HG02885 (cell line): ENCODE results near the gene GPA33.
A peak's percentile ranks its signal among the peaks of the same experiment; 100 is the strongest.

Experiments used
- ATAC-seq: cut with Tn5 transposase; IDR thresholded peaks from one replicate; pipeline ENCODE4 v1.9.1; 2021; ENCODE audit warnings: mild to moderate bottlenecking; ENCODE audit not compliant: unreplicated experiment, poor library complexity

GPA33 gene, protein sequence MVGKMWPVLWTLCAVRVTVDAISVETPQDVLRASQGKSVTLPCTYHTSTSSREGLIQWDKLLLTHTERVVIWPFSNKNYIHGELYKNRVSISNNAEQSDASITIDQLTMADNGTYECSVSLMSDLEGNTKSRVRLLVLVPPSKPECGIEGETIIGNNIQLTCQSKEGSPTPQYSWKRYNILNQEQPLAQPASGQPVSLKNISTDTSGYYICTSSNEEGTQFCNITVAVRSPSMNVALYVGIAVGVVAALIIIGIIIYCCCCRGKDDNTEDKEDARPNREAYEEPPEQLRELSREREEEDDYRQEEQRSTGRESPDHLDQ

DNA sequence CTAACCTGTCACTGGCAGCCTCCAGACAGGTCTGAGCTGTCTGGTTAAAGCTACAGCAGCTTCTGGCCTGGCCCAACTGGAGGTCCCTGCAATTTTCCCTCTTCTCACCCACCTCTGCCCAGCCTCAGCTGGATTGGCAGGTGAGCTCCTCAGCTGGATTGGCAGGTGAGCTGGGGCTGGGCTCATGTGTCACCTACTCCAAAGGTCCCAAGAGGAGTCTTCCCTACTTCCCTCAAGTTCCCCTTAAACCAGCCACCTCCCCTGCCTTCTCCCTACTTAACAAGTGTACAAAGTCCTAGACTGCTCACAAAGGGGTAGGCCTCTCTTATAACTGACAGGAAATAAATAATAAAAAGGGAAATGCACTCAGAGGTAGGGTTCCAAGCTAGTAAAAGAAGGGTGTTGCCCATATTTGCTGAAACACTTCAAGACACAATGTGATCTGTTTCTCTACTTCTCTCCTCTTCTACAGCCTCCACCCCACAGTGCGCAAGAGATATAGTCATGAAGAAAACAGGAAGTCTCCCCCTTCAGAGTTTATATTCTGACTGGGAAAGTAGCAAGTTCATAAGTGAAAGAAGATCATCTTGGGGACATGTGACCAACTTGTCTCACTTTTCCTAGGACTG is at the start of gene GPA33:
Gene GPA33, minus strand, starts transcription at position 64 of the 629 bp plus-strand sequence. CDS start 90 bp downstream, outside the sequence.
- ATAC-seq, result peak; percentile 88

DNA sequence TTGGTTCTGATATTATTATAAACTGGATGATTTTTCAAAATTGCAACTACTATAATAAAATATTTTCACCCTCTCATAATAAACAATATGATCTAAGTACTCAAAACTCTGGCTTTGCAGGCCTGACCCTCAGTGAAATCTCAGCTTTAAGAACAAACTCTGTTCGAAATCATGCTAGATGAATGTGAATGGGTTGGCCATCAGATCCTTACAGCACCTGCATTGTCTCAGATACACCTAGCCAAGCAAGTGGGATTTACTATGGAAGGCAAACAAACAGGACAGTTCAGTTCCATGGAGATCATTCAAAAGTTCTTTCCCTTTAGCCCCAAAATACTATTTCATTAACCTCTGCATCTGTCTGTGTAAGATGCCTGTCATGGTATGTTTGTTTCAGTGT is 48.5 kb upstream of the GPA33 start:
- ATAC-seq, result no peak

DNA sequence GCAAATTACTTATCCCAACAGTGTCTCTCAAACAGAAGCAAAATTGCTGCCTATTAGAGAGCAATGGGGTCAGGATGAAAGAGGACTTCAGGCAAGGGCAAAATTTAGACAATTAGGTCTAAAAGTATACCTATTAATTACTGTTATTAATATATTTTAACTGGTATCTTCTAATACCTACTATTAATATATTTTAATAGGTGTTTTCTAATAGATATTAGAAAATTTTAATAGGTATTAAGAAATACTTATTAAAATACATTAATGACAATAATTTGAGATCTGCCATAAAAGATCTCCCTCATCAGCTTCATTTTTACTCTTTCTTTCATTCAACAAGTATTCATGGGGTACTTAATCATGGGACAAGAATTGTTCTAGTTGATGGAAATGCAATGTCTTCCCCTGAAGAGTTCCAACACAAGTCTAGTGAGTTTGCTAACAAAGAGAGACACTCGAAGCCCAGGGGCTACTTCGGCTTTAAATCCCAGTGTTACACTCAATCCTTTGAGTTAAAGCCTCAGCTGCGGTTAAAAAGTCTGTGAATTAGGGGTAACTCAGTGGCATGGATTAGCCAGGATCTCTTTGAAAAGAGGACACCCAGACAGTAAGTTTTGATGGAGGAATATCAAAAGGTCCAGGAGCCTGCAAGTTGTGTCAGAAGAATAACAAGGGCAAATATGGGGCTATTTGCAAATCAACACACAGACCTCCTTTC is 47.8 kb upstream of the GPA33 start:
- no peak for ATAC-seq

DNA sequence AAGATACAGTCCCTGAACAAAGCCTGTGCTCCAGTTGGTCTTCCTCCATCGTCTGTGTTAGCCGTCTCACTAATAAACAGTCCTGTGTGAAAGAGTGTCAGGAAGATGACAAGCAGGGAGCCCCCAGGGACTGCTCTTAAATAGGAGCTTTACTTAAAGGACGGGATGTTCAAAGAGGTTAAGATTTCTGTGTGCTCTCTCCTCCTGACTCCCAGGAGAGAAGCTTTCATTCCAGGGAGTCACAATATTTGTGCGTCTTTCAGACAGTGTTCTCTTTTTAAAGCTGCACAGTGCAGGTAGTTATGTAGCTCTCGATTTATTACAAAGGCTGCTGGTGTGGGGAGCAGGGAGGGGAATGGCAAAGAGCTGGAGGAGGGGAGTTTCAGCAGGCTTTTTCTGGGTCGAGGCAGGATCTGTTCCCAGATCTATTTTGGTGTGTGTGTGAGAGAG is 47.2 kb upstream of the GPA33 start:
- ATAC-seq, result no peak

DNA sequence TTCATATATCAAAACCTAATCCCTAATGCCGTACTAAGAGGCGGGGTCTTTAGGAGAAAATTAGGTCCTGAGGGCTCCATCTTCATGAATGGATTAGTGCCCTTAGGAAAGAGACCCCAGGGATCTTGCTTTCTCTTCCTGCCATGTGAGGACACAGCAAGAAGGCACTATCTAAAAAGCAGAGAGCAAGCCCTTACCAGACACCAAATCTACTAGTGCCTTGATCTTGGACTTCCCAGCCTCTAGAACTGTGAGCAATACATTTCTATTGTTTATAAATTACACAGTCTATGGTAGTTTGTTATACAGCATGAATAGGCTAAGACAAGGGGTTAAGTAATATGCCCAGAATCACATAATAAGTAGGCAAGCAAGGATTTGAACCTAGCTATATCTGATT is 46.6 kb upstream of the GPA33 start:
- ATAC-seq, result no peak

DNA sequence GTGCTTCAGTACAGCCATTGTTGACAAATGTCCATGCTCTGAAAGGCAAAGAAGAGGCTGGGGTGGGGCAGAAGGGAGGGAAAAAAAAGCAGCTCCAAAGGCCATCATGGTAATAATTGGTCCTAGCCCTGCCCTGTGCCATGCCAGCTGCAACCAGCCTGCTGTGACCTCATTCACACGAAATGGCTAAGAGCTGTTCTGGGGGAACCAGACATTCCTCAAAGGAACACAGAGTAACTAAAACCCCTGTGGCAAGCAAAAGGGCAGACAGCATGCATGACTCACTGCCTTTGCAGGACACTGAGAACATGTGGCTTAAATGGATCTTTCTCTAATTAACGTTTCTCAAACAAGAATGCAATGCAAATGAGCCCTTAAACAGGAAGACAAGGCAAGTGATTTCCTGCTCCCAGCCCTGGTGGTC is 46.0 kb upstream of the GPA33 start:
- no peak for ATAC-seq

DNA sequence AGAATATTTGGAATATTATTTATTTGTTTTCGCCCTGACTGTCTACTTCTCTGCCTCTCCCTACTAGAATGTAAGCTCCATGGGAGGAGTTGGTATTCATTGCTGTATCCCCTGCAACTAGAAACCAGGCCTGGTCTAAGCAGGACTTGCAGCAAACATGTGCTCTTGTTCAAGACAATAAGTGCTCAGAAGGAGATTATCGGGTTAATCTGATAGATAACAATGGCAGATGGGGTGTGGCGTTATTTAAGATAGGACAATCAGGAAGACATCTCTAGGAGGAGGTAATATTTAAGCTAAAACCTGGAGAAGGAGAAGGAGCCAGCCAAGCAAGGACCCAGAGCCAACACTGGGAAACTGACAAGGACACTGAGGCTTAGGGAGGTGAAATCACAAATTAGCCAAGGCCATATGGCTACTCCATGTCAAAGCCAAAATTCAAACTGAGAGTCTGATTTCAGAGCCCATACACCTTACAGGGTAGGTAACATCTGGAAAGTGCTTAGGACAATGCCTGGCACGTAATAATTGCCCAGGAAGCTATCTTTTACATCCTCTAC is 45.2 kb upstream of the GPA33 start:
- ATAC-seq, result no peak

DNA sequence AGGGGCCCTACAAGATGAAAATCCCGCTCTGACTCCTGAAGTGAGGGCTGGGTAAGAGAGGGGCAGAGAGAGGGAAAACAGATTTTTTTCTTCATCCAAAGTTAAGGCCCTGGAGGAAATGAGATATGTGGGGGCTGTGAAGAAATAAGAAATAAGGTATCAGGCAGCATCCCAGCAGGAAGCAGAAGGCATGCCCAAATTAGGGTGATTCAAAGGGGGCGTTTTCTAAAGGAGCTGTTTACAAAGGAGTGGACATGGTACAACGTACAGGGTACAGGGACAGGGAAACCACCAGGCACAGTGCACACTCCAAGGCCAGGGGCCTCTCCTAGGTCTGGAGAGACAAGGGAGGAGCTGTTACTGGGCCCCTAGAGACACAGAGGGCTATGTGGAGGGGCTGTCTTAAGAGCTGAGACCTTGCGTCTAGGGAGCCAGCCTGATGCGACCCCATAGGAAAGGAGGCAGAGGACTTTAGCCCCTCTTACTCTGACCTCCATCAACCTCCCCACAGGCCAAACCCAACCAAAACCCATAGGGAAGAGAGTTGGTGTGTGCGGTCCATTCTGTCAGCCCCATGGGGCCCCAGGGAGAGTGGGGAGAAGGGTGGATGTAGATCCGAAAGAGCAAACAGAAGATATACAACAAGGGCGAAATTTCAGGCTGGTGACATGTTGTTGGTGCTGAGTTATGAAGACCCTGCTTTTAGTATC is 42.3 kb upstream of the GPA33 start:
- no peak for ATAC-seq

DNA sequence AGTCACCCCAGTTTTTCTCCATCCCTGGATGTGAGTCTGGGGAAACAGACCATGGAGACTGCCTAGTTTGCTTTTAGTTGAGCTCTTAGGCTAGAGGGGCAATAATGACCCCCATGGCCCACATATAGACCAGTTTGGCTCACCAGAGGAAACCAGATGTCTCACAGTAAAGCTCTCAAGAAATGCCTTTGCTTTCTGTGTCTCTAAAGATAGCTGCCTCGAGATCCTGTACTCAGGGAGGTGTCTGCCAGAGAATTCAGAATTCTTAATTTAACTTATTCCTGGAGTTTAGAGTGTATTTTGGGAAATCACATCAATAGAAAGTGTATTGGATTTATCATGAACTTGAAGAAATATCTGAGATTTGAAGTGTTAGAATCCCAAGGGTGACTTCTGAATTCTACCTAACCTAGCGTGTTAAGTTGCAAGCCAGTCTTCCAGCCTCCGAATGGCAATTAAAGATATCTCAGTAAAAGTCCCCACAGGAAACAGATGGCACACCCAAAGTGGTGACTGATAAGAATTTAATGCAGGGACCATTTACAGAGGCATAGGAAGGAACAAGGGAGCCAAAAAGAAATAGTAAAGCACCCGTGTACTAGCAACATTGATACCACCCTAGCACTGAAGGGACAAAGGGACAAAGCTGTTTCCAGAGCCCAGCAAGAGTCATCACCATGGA is 40.8 kb upstream of the GPA33 start:
- no peak for ATAC-seq

DNA sequence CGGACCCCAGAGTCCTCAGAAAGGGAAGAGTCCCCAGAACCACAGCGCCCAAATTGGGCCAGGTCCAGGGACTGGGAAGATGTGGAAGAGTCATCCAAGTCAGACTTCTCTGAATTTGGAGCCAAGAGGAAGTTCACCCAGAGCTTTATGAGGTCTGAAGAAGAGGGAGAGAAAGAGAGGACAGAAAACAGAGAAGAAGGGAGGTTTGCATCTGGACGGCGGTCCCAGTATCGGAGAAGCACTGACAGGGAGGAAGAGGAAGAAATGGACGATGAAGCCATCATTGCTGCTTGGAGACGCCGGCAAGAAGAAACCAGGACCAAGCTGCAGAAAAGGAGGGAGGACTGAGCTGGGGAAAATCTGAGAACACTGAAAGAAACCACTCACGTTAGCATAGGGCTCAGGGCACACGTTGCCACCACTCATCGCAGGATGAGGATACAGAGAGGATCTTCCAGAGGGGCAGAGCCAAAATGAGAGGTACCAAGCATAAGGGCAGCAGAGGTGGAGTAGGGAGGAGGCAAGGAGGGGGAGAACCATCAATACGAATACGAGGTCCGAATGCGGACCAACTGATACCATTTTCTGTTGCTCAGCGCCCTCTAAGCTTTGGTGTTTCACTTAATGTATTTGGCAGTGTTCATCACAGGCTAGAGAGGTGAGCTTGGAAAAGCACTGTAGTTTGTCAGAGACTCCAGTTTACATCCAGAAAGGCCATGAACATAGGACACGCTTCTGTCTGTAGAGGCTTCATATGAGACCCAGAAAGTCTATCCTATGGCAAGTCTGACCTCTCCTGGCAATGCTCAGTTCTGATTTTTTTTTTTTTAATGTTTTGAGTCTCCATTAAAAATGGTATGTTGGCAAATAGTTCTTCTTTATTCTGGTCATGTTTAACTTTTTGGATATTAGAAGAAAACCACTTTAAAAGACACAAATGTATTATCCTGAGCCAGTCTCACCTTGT is 38.4 kb upstream of the GPA33 start:
- no peak for ATAC-seq

DNA sequence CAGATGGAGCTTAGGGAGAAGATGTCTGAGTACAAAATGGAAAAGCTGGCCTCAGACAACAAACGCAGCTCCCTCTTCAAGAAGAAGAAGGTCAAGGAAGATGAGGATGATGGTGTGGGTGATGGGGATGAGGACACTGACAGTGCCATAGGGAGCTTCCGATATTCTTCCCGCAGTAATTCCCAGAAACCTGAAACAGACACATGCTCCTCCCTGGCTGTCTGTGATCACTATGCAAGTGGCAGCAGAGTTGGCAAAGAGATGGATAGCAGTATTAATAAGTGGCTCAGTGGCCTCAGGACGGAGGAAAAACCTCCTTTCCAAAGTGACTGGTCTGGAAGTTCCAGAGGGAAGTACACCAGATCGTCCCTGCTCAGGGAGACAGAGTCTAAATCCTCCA is 37.5 kb upstream of the GPA33 start:
- no peak for ATAC-seq

DNA sequence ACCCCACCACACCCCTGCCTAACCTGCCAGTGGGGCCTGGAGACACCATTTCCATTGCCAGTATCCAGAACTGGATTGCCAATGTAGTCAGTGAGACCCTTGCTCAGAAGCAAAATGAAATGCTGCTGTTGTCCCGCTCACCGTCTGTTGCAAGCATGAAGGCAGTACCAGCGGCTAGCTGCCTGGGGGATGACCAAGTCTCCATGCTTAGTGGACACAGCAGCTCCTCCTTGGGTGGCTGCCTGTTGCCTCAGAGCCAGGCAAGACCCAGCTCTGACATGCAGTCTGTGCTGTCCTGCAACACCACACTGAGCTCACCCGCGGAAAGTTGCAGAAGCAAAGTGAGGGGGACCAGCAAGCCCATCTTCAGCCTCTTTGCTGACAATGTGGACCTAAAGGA is 37.1 kb upstream of the GPA33 start:
- no peak for ATAC-seq

DNA sequence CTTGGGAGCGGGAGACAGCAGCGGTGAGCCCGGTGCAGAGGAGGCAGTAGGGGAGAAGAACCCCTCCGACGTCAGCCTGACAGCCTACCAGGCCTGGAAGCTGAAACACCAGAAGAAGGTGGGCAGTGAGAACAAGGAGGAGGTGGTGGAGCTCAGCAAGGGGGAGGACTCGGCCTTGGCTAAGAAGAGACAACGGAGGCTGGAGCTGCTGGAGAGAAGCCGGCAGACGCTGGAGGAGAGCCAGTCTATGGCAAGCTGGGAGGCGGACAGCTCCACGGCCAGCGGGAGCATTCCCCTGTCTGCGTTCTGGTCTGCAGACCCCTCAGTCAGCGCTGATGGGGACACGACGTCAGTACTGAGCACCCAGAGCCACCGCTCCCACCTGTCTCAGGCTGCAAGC is 36.6 kb upstream of the GPA33 start:
- no peak for ATAC-seq

DNA sequence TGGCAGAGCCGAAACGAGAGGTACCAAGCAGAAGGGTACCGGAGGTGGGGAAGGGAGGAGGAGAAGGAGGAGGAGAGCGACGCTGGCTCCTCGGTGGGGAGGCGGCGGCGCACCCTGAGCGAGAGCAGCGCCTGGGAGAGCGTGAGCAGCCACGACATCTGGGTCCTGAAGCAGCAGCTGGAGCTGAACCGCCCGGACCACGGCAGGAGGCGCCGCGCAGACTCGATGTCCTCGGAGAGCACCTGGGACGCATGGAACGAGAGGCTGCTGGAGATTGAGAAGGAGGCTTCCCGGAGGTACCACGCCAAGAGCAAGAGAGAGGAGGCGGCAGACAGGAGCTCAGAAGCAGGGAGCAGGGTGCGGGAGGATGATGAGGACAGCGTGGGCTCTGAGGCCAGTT is 36.1 kb upstream of the GPA33 start:
- no peak for ATAC-seq

DNA sequence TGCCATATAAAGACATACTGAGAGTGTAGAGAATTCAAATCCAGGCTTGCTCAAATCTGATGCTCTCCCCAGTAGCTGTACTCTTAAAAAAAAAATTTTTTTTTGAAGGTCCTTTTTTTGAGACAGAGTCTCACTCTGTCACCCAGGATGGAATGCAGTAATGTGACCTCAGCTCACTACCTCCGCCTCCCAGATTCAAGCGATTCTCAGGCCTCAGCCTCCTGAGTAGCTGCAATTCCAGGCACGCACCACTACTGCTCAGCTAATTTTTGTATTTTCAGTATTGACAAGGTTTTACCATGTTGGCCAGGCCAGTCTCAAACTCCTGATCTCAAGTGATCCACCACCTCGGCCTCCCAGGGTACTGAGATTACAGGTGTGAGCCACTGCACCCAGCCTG is 32.4 kb upstream of the GPA33 start:
- no peak for ATAC-seq

DNA sequence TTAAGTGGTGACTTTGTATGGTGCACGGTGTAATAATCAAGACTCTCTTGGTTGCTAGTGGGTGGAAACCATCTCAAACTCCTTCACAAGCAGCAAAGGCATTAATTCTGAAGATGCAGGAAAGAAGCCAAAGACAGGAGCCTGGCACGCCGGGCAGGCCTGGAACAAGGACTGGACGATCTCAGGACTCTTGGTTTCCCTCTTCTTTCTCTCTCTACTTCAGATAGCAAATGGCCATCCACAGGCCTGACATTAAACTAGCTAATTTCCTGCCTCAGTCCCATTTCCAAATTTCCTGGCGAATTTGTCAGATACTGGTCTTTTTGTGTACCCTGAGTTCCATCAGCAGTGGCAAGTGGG is 31.9 kb upstream of the GPA33 start:
- ATAC-seq, result no peak

DNA sequence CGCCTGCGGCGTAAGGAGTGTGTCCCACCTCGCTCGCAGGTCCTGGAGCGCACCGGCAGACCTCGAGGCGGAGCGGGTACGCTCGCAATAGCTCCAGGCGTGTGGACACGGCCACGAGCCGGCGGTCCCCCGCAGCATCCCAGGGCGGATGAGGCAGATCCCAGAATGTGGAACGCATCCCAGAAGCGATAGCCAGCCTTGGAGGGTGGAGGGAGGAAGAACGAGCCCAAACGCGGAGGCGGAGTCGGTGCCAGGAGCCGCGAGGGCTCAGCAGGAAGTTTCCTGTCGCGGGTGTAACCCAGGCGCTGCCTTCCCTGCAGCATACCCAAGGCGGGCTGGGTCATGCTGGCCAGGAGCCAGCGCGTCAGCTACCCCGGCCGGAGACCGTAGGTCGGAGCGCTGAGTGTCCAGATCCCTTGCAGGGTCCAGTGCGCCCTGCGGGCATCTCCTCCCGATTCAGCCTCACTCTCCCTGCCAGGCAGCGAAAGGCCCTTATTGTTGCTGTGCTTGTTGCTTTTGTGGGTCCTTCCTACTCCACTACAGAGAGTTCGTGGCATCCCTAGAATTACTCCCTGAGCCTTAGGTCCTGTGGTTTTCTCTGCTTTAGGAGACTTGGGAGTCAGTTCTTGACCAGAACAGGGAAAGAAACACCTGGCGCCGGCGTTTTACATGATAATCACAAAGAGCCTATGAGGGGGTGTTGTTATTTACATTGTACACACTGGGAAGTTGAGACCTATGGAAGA is 31.4 kb upstream of the GPA33 start:
- ATAC-seq, result no peak

DNA sequence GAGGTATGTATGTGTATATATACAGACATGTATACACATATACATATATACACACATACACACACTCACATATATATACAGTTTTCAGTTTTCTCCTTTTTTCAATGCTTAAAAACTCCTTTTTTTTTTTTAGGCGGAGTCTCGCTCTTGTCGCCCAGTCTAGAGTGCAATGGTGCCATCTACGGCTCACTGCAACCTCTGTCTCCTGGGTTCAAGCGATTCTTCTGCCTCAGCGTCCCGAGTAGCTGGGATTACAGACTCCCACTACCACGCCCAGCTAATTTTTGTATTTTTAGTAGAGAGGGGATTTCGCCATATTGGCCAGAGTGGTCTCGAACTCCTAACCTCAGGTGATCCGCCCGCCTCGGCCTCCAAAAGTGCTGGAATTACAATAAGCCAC is 30.7 kb upstream of the GPA33 start:
- no peak for ATAC-seq
